Loucy (cell line): ENCODE data around the gene DNAJC1.

Experiments used
- H2AFZ ChIP-seq: fragments of 200-600 bp; sonication (generic); 2 replicates; pipeline ENCODE4 v1.6.0; 2016; ENCODE audit warnings: antibody characterized with exemption, mild to moderate bottlenecking, low read length, moderate library complexity
- H3F3A ChIP-seq: fragments of 200-600 bp; 2 replicates; pipeline ENCODE4 v1.6.0; 2016; ENCODE audit warnings: antibody characterized with exemption, low read depth, mild to moderate bottlenecking
- H3K27me3 ChIP-seq: fragments of 200-600 bp; sonication (generic); 2 replicates; pipeline ENCODE4 v1.6.1; 2014; ENCODE audit warnings: low read length, mild to moderate bottlenecking; ENCODE audit not compliant: insufficient read depth, poor library complexity, severe bottlenecking
- H3K36me3 ChIP-seq: fragments of 200-600 bp; sonication (generic); 2 replicates; pipeline ENCODE4 v1.6.1; 2016; ENCODE audit warnings: low read length; ENCODE audit not compliant: insufficient read depth
- H3K4me1 ChIP-seq: fragments of 200-600 bp; sonication (generic); 2 replicates; pipeline ENCODE4 v1.5.1; 2014; ENCODE audit warnings: low read length, mild to moderate bottlenecking; ENCODE audit not compliant: insufficient read depth, poor library complexity, severe bottlenecking
- H3K4me2 ChIP-seq: fragments of 200-600 bp; sonication (generic); 2 replicates; pipeline ENCODE4 v1.6.0; 2014; ENCODE audit warnings: antibody characterized with exemption, low read length, low read depth, mild to moderate bottlenecking; ENCODE audit not compliant: poor library complexity, severe bottlenecking
- H3K4me3 ChIP-seq: fragments of 200-600 bp; sonication (generic); 2 replicates; pipeline ENCODE4 v1.5.1; 2014; ENCODE audit warnings: low read length, mild to moderate bottlenecking, mixed read lengths; ENCODE audit not compliant: poor library complexity, severe bottlenecking
- H3K79me2 ChIP-seq: fragments of 200-600 bp; sonication (generic); 2 replicates; pipeline ENCODE4 v1.6.1; 2014; ENCODE audit warnings: low read length; ENCODE audit not compliant: insufficient read depth
- H3K9ac ChIP-seq: fragments of 200-600 bp; sonication (generic); 2 replicates; pipeline ENCODE4 v1.6.0; 2014; ENCODE audit warnings: mild to moderate bottlenecking, low read depth, low read length, moderate library complexity; ENCODE audit not compliant: poor library complexity, severe bottlenecking
- H3K9me2 ChIP-seq: fragments of 200-600 bp; sonication (generic); replicated peaks from 2 replicates; pipeline ENCODE4 v1.6.1; 2016; ENCODE audit warnings: low read depth, low read length, mixed read lengths
- H3K9me3 ChIP-seq: fragments of 200-600 bp; sonication (generic); 2 replicates; pipeline ENCODE4 v1.6.1; 2014; ENCODE audit warnings: mild to moderate bottlenecking, antibody characterized with exemption, low read length, low read depth; ENCODE audit not compliant: insufficient read depth
- H4K20me1 ChIP-seq: fragments of 200-600 bp; sonication (generic); 2 replicates; pipeline ENCODE4 v1.6.0; 2014; ENCODE audit warnings: antibody characterized with exemption, low read length, mild to moderate bottlenecking; ENCODE audit not compliant: insufficient read depth, poor library complexity, severe bottlenecking
- CTCF ChIP-seq: fragments of 200-600 bp; sonication (generic); conservative IDR thresholded peaks from 2 replicates; pipeline ENCODE4 v1.5.1; 2014; ENCODE audit warnings: mild to moderate bottlenecking, antibody characterized with exemption, low read length
- EZH2phosphoT487 ChIP-seq: fragments of 200-600 bp; IDR thresholded peaks from 2 replicates; pipeline ENCODE4 v1.6.1; 2018; ENCODE audit warnings: antibody characterized with exemption, mild to moderate bottlenecking, moderate library complexity, borderline replicate concordance

The DNAJC1 gene

GRCh38 chr10:21985541-21985940 is 18.0 kb downstream of the DNAJC1 start:
- Histone ChIP-seq H3K9me3 (no peaks in the 10 kb centered on the region), H3K27me3 (no peaks in the 10 kb centered on the region), H3K9me2 (no peaks in the 10 kb centered on the region), H3K4me1 (peaks cover 21% of the 10 kb centered on the region), H3F3A (no peaks in the 10 kb centered on the region), H3K4me2 (no peak overlapping the region), H3K4me3 (no peak overlapping the region), H2AFZ (no peak overlapping the region), H4K20me1 (peaks cover 29% of the 10 kb centered on the region), H3K9ac (no peak overlapping the region), H3K79me2 (peaks cover 98% of the 10 kb centered on the region), H3K36me3 (no peaks in the 10 kb centered on the region)
- no peak for TF ChIP-seq CTCF
- TF ChIP-seq EZH2phosphoT487: no peak

- Histone ChIP-seq H3K79me2 (peaks cover 99% of the 10 kb centered on the region), H3K9ac (no peak overlapping the region), H2AFZ (no peak overlapping the region), H3K4me2 (no peak overlapping the region), H3K9me3 (no peaks in the 10 kb centered on the region), H3K36me3 (no peaks in the 10 kb centered on the region), H3K4me1 (peaks cover 37% of the 10 kb centered on the region), H3K27me3 (no peaks in the 10 kb centered on the region), H4K20me1 (peaks cover 37% of the 10 kb centered on the region), H3K9me2 (no peaks in the 10 kb centered on the region), H3F3A (no peaks in the 10 kb centered on the region), H3K4me3 (no peak overlapping the region)
- TF ChIP-seq CTCF (no peak), EZH2phosphoT487 (no peak)
Observed at GRCh38 chr10:21981118-21981517, 22.4 kb downstream of the DNAJC1 start.

GRCh38 chr10:21980691-21981090 is 22.8 kb downstream of the DNAJC1 start:
- H3K4me1 ChIP-seq: peaks cover 37% of the 10 kb centered on the region
- H3K9me2 ChIP-seq: no peaks in the 10 kb centered on the region
- H3K4me2 ChIP-seq: no peak overlapping the region
- peaks cover 37% of the 10 kb centered on the region for H4K20me1 ChIP-seq
- TF ChIP-seq CTCF (no peak), EZH2phosphoT487 (no peak)
- no peak overlapping the region for H2AFZ ChIP-seq
- no peak overlapping the region for H3K4me3 ChIP-seq
- H3F3A ChIP-seq: no peaks in the 10 kb centered on the region
- peaks cover 99% of the 10 kb centered on the region for H3K79me2 ChIP-seq
- no peak overlapping the region for H3K9ac ChIP-seq
- no peaks in the 10 kb centered on the region for H3K9me3 ChIP-seq
- no peaks in the 10 kb centered on the region for H3K27me3 ChIP-seq
- no peaks in the 10 kb centered on the region for H3K36me3 ChIP-seq
